Measurements from ENCODE around the gene FAM117A. TPM values are rescaled to one million over a fixed set of nuclear protein-coding genes. Genes with fewer than 3 reads are reported as not detected.

FAM117A gene
- total and polyA plus RNA-seq, 12 donors, result 4.6 to 16.3 (median 10.3) TPM

GRCh38 chr17:49745175-49746139 lies 18.5 kb downstream of the FAM117A start:
- intact Hi-C loops (cut with DNase I), result no loop called here
- 65 to 81% (median 72%) methylated on average over 1 of the region's 1 CpG for WGBS, 4 donors
- H3K4me3 ChIP-seq, result no peak overlapping the region
- no peak overlapping the region for H3K27ac ChIP-seq
- H3K9me3 ChIP-seq (replicated peaks in 1 of 3), result no peaks in the 10 kb centered on the region
- no peak for DNase-seq
- no peak for TF ChIP-seq POLR2A (IDR thresholded peaks at IDR 0.05)
- TF ChIP-seq, protein P1, sequence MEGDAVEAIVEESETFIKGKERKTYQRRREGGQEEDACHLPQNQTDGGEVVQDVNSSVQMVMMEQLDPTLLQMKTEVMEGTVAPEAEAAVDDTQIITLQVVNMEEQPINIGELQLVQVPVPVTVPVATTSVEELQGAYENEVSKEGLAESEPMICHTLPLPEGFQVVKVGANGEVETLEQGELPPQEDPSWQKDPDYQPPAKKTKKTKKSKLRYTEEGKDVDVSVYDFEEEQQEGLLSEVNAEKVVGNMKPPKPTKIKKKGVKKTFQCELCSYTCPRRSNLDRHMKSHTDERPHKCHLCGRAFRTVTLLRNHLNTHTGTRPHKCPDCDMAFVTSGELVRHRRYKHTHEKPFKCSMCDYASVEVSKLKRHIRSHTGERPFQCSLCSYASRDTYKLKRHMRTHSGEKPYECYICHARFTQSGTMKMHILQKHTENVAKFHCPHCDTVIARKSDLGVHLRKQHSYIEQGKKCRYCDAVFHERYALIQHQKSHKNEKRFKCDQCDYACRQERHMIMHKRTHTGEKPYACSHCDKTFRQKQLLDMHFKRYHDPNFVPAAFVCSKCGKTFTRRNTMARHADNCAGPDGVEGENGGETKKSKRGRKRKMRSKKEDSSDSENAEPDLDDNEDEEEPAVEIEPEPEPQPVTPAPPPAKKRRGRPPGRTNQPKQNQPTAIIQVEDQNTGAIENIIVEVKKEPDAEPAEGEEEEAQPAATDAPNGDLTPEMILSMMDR (IDR thresholded peaks at IDR 0.05), result no peak
- H3K36me3 ChIP-seq (replicated peaks in 1 of 2), result no peaks in the 10 kb centered on the region
- H3K27me3 ChIP-seq, result no peaks in the 10 kb centered on the region
- peaks cover 0 to 34% of the 10 kb centered on the region in 2 donors for H3K4me1 ChIP-seq (replicated peaks in 1 of 2)

DNA sequence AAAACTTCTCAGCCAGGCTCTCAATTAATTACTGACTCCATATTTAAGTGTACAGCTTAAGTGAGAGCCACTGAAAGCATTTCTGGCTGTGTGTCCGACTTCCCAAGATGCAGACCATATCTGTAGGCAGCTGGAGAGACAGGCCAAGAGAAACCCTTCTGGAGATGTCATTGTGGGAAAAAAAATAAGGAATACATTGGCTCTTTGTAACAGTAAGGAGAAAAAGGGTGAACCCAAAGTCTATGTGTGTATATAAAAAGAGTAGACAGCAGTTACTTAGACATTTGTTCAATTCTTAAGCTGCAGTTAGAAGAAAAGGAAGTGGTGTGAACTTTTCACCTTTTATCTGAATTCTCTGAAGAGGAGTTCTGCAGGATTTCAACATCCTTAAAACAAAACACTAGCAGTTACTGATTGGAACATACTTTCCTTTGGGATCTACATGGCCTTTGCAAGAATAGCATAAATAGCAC lies 21.7 kb downstream of the FAM117A start:
- no peaks in the 10 kb centered on the region for H3K27me3 ChIP-seq
- TF ChIP-seq, protein P1 (IDR thresholded peaks at IDR 0.05), result no peak
- TF ChIP-seq POLR2A (IDR thresholded peaks at IDR 0.05), result no peak
- peaks cover 6 to 45% of the 10 kb centered on the region in 2 donors for H3K4me1 ChIP-seq (replicated peaks in 1 of 2)
- no peak for DNase-seq
- 52 to 61% (median 57%) methylated on average over 1 of the region's 1 CpG for WGBS, 4 donors
- H3K27ac ChIP-seq, result peak overlapping the region in 2 of 5 donors; percentile 48 to 49
- no peaks in the 10 kb centered on the region for H3K9me3 ChIP-seq (replicated peaks in 1 of 3)
- intact Hi-C loops (cut with DNase I), result no loop called here
- H3K36me3 ChIP-seq (replicated peaks in 1 of 2), result no peaks in the 10 kb centered on the region
- H3K4me3 ChIP-seq, result no peak overlapping the region

- no peak for TF ChIP-seq POLR2A (IDR thresholded peaks at IDR 0.05)
- TF ChIP-seq, protein P1 (IDR thresholded peaks at IDR 0.05), result no peak
- Histone ChIP-seq H3K36me3 (replicated peaks in 1 of 2) (no peaks in the 10 kb centered on the region), H3K27me3 (no peaks in the 10 kb centered on the region), H3K27ac (peak overlapping the region in 2 of 5 donors; percentile 48 to 57), H3K4me1 (replicated peaks in 1 of 2) (peaks cover 6 to 45% of the 10 kb centered on the region in 2 donors), H3K9me3 (replicated peaks in 1 of 3) (no peaks in the 10 kb centered on the region), H3K4me3 (no peak overlapping the region)
- intact Hi-C loops (cut with DNase I), result no loop called here
- no peak for DNase-seq
- WGBS, 4 donors, result 71 to 77% (median 71%) methylated on average over 3 of the region's 3 CpGs
These were observed 22.2 kb downstream of the FAM117A start for GRCh38 chr17:49741692-49742076.

DNA sequence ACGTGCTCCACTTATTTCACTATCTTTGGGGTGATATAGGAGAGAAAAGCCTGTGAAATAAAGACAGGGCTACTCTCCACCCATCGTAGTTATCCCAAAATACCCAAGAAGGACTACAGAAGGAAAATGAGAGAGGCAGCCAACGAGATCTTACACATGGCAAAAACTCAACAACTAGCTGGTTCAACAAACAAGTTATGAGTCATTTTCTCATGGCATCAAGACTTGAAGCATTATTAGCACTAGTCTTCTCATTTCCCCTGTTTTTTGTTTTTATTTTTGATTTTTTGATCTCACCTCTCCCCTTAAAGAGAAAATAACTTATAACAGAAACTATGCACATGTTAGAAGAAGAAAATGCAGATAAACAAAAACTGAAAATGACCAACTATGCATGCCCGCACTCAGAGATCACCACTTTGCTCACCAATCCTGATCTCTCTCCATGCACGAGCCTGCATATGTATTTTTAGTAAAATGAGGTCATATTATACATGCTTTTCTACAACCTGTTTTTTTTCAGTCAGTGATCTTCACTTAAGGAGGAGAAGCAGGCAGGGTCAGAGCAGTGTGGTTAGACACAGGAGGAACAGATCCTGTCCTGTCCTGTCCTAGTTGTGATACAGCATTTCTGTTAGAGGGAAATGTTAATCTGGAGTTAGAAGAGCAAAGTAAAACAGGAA lies 22.8 kb downstream of the FAM117A start:
- TF ChIP-seq, protein P1 (IDR thresholded peaks at IDR 0.05), result no peak
- TF ChIP-seq POLR2A (IDR thresholded peaks at IDR 0.05), result no peak
- Histone ChIP-seq H3K36me3 (replicated peaks in 1 of 2) (no peaks in the 10 kb centered on the region), H3K27ac (peak overlapping the region in 2 of 5 donors; percentile 48 to 57), H3K27me3 (no peaks in the 10 kb centered on the region), H3K9me3 (replicated peaks in 1 of 3) (no peaks in the 10 kb centered on the region), H3K4me3 (no peak overlapping the region), H3K4me1 (replicated peaks in 1 of 2) (peaks cover 6 to 45% of the 10 kb centered on the region in 2 donors)
- DNase-seq, result no peak
- WGBS, 4 donors, result 59 to 66% (median 61%) methylated on average over 5 of the region's 5 CpGs
- intact Hi-C loops (cut with DNase I), result no loop called here

Data from adrenal gland (tissue), 12 donors.